Activated CD4-positive, alpha-beta T cell treated with anti-CD3 and anti-CD28 coated beads for 48 hours (primary cell): ENCODE results near the gene WFDC6.
A peak's percentile ranks its signal among the peaks of the same experiment; 100 is the strongest.

Experiments used
- DNase-seq: peaks from one replicate; pipeline ENCODE4 v3.0.0-alpha.2; 2020

Gene WFDC6

GRCh38 chr20:45515147-45515913, 24.0 kb downstream of the WFDC6 start, which contains the start of gene SPINT3:
SPINT3 (minus strand) TSS chr20:45515622; CDS start chr20:45515608, 14 bp downstream.
- no peak for DNase-seq

- DNase-seq = no peak
These were observed 28.9 kb downstream of the WFDC6 start for GRCh38 chr20:45510242-45510862.

GRCh38 chr20:45509091-45509490, 30.2 kb downstream of the WFDC6 start:
- DNase-seq = no peak

- DNase-seq = no peak
These were observed 31.0 kb downstream of the WFDC6 start for GRCh38 chr20:45508068-45508886.

- DNase-seq = no peak
These were observed 32.1 kb downstream of the WFDC6 start for GRCh38 chr20:45507011-45507820.

- DNase-seq = no peak
These were observed 32.9 kb downstream of the WFDC6 start for GRCh38 chr20:45506398-45506797.

- DNase-seq = no peak
These were observed 35.9 kb downstream of the WFDC6 start for GRCh38 chr20:45503403-45503802.

- no peak for DNase-seq
These were observed 36.7 kb downstream of the WFDC6 start for GRCh38 chr20:45502561-45502960.

GRCh38 chr20:45501600-45501999, 37.7 kb downstream of the WFDC6 start:
- no peak for DNase-seq

GRCh38 chr20:45500022-45500421, 39.3 kb downstream of the WFDC6 start:
- DNase-seq = no peak

GRCh38 chr20:45497971-45498494, 41.2 kb downstream of the WFDC6 start:
- no peak for DNase-seq

- DNase-seq = no peak
These were observed 43.1 kb downstream of the WFDC6 start for GRCh38 chr20:45496166-45496565.

- DNase-seq = no peak
These were observed 43.8 kb downstream of the WFDC6 start for GRCh38 chr20:45495501-45495941.

- no peak for DNase-seq
These were observed 50.2 kb downstream of the WFDC6 start for GRCh38 chr20:45489083-45489531.

GRCh38 chr20:45487231-45487635, 52.0 kb downstream of the WFDC6 start:
- peak; percentile 6 for DNase-seq

- no peak for DNase-seq
These were observed 53.9 kb downstream of the WFDC6 start for GRCh38 chr20:45485388-45485787.

- DNase-seq = no peak
These were observed 54.6 kb downstream of the WFDC6 start for GRCh38 chr20:45484676-45485075.
